ENCODE measurements around the gene RAPGEF1. TPM values are rescaled to one million over a fixed set of nuclear protein-coding genes. Genes with fewer than 3 reads are reported as not detected.
A peak's percentile ranks its signal among the peaks of the same experiment; 100 is the strongest.

The RAPGEF1 gene
- polyA plus RNA-seq, 1 donor from 2014 or later = 23.6 TPM

DNA sequence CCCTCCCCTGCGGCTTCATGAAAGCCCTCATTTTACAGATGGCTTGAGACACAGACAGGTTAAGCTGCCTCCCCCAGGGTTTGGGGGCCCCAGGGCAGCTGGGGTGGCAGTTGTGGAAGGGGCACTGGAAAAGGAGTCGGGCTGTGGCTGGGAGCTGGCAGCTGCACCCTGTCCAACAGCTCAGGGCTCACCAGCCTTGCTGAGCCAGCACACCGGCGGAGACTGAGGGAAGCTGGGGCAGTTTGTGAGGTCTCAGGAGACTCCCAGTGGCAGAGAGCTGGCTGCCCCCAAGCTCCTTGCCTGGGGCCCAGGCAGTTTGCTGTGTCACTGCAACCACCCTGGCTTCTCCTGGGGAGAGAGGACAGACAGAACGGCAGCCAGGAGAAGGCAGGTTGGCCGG is 34.8 kb upstream of the RAPGEF1 start:
- no peak overlapping the region for H3K27ac ChIP-seq (ENCODE audit: low read length)
- no peak for TF ChIP-seq TAF1 (IDR thresholded peaks at IDR 0.05; ENCODE audit: low read depth)
- TF ChIP-seq EP300 (conservative IDR thresholded peaks at IDR 0.05; ENCODE audit: poor library complexity, severe bottlenecking) = no peak
- no peaks in the 10 kb centered on the region for H3K9me3 ChIP-seq (ENCODE audit: low read length)
- no peaks in the 10 kb centered on the region for H3F3A ChIP-seq (ENCODE audit: insufficient read depth, low read length, poor library complexity, severe bottlenecking)
- no peaks in the 10 kb centered on the region for H3K27me3 ChIP-seq (ENCODE audit: insufficient read depth, low read depth, low read length)
- H2AFZ ChIP-seq (ENCODE audit: low read depth, low read length) = no peak overlapping the region
- no peak overlapping the region for H3K9ac ChIP-seq (ENCODE audit: low read length)
- H3K36me3 ChIP-seq (ENCODE audit: insufficient read depth, low read length) = no peaks in the 10 kb centered on the region
- H3K4me2 ChIP-seq (ENCODE audit: low read length) = no peak overlapping the region
- H3K9me2 ChIP-seq (ENCODE audit: insufficient read depth, low read length) = no peaks in the 10 kb centered on the region
- no peak overlapping the region for H3K4me3 ChIP-seq (ENCODE audit: low read length)
- H3K79me2 ChIP-seq (replicated peaks; ENCODE audit: insufficient read depth, low read length) = no peaks in the 10 kb centered on the region
- H4K20me1 ChIP-seq (ENCODE audit: insufficient read depth) = no peaks in the 10 kb centered on the region

DNA sequence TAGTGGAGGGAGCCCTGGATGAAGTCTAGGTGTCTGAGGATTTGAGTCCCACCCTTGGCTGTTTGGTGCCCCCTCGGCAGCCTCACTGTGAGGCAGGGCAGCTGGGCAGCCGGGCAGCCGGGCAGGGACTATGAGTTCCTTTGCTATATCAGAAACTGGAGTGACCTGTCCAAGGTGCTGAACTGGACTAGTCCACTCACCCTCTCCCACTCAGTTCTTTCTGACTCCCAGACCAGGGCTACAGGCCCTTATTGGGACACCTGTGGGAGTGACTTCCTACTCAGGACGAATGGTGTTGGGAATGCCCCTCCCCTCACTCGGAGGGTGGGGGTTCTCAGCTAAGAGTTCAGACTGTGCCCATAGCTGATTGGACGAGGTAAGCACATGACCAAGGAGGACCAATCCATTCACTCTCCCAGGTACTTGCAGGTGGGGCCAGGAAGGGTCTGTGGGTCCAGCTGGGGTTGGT is 34.1 kb upstream of the RAPGEF1 start:
- Histone ChIP-seq H3K9me2 (ENCODE audit: insufficient read depth, low read length) (no peaks in the 10 kb centered on the region), H3K27ac (ENCODE audit: low read length) (no peak overlapping the region), H3K79me2 (replicated peaks; ENCODE audit: insufficient read depth, low read length) (no peaks in the 10 kb centered on the region), H3K36me3 (ENCODE audit: insufficient read depth, low read length) (no peaks in the 10 kb centered on the region), H3K27me3 (ENCODE audit: insufficient read depth, low read depth, low read length) (no peaks in the 10 kb centered on the region), H3K4me2 (ENCODE audit: low read length) (no peak overlapping the region), H3K9ac (ENCODE audit: low read length) (no peak overlapping the region), H3K4me3 (ENCODE audit: low read length) (no peak overlapping the region), H2AFZ (ENCODE audit: low read depth, low read length) (no peak overlapping the region), H3F3A (ENCODE audit: insufficient read depth, low read length, poor library complexity, severe bottlenecking) (no peaks in the 10 kb centered on the region), H4K20me1 (ENCODE audit: insufficient read depth) (no peaks in the 10 kb centered on the region), H3K9me3 (ENCODE audit: low read length) (no peaks in the 10 kb centered on the region)
- TF ChIP-seq REST (IDR thresholded peaks at IDR 0.05; ENCODE audit: borderline replicate concordance) (peak; percentile 57), TAF1 (IDR thresholded peaks at IDR 0.05; ENCODE audit: low read depth) (no peak), EZH2 (IDR thresholded peaks at IDR 0.05; ENCODE audit: borderline replicate concordance, insufficient read depth, low read length, poor library complexity, severe bottlenecking) (no peak), SMC3 (conservative IDR thresholded peaks at IDR 0.05; ENCODE audit: poor library complexity) (no peak), EP300 (conservative IDR thresholded peaks at IDR 0.05; ENCODE audit: poor library complexity, severe bottlenecking) (no peak), RAD21 (conservative IDR thresholded peaks at IDR 0.05) (no peak), MXI1 (conservative IDR thresholded peaks at IDR 0.05; ENCODE audit: poor library complexity, severe bottlenecking) (no peak)
- TF ChIP-seq, protein P1, sequence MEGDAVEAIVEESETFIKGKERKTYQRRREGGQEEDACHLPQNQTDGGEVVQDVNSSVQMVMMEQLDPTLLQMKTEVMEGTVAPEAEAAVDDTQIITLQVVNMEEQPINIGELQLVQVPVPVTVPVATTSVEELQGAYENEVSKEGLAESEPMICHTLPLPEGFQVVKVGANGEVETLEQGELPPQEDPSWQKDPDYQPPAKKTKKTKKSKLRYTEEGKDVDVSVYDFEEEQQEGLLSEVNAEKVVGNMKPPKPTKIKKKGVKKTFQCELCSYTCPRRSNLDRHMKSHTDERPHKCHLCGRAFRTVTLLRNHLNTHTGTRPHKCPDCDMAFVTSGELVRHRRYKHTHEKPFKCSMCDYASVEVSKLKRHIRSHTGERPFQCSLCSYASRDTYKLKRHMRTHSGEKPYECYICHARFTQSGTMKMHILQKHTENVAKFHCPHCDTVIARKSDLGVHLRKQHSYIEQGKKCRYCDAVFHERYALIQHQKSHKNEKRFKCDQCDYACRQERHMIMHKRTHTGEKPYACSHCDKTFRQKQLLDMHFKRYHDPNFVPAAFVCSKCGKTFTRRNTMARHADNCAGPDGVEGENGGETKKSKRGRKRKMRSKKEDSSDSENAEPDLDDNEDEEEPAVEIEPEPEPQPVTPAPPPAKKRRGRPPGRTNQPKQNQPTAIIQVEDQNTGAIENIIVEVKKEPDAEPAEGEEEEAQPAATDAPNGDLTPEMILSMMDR (IDR thresholded peaks at IDR 0.05; ENCODE audit: poor library complexity, severe bottlenecking) = no peak

GRCh38 chr9:131772940-131773339 is 33.1 kb upstream of the RAPGEF1 start:
- Histone ChIP-seq H2AFZ (ENCODE audit: low read depth, low read length) (no peak overlapping the region), H3K9me2 (ENCODE audit: insufficient read depth, low read length) (no peaks in the 10 kb centered on the region), H3K27me3 (ENCODE audit: insufficient read depth, low read depth, low read length) (no peaks in the 10 kb centered on the region), H4K20me1 (ENCODE audit: insufficient read depth) (no peaks in the 10 kb centered on the region), H3K79me2 (replicated peaks; ENCODE audit: insufficient read depth, low read length) (no peaks in the 10 kb centered on the region), H3K27ac (ENCODE audit: low read length) (no peak overlapping the region), H3K9ac (ENCODE audit: low read length) (no peak overlapping the region), H3K4me3 (ENCODE audit: low read length) (no peak overlapping the region), H3K4me2 (ENCODE audit: low read length) (no peak overlapping the region), H3K36me3 (ENCODE audit: insufficient read depth, low read length) (no peaks in the 10 kb centered on the region), H3K9me3 (ENCODE audit: low read length) (no peaks in the 10 kb centered on the region), H3F3A (ENCODE audit: insufficient read depth, low read length, poor library complexity, severe bottlenecking) (no peaks in the 10 kb centered on the region)
- TF ChIP-seq REST (IDR thresholded peaks at IDR 0.05; ENCODE audit: borderline replicate concordance) = no peak
- no peak for TF ChIP-seq RAD21 (conservative IDR thresholded peaks at IDR 0.05)
- no peak for TF ChIP-seq EZH2 (IDR thresholded peaks at IDR 0.05; ENCODE audit: borderline replicate concordance, insufficient read depth, low read length, poor library complexity, severe bottlenecking)
- no peak for TF ChIP-seq SMC3 (conservative IDR thresholded peaks at IDR 0.05; ENCODE audit: poor library complexity)
- TF ChIP-seq, protein P1 (IDR thresholded peaks at IDR 0.05; ENCODE audit: poor library complexity, severe bottlenecking) = no peak
- no peak for TF ChIP-seq POLR2AphosphoS5 (IDR thresholded peaks at IDR 0.05)
- no peak for TF ChIP-seq MXI1 (conservative IDR thresholded peaks at IDR 0.05; ENCODE audit: poor library complexity, severe bottlenecking)
- TF ChIP-seq TAF1 (IDR thresholded peaks at IDR 0.05; ENCODE audit: low read depth) = no peak
- TF ChIP-seq EP300 (conservative IDR thresholded peaks at IDR 0.05; ENCODE audit: poor library complexity, severe bottlenecking) = no peak
